Measurements from ENCODE around the gene RECK. TPM values are rescaled to one million over a fixed set of nuclear protein-coding genes. Genes with fewer than 3 reads are reported as not detected.
"Not testable (repeated sequence)": the region's sequence is repeated elsewhere in the genome, so short reads cannot be mapped to it uniquely, and the experiment has no call there.

Gene RECK
- total RNA-seq, 1 experiment from 2014 or later = 13.2 TPM

DNA sequence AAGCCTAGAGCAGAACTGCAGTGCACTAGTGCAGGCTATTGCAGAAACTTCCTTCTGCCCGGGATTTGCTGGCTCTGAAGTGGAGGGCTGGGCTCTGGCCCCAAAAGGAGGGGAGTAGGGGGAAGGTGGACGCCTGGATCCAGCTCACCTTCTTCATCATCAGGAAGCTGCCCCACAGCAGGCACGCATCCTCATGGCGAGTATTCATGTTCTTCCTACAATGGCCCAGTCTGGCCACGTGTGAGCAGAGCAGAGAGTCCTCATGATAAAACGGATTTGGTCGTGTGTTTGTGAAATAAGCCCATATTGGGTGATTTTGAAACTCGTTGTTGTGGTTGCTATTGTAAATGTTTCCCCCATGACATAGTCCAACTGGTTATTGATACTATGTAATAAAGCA is 91.6 kb downstream of the RECK start:
- no peaks in the 10 kb centered on the region for H3K9me3 ChIP-seq (ENCODE audit: control insufficient read depth, insufficient read depth, low read depth, low read length)
- CTCF ChIA-PET = no interaction called here
- H3K36me3 ChIP-seq (ENCODE audit: control insufficient read depth, insufficient read depth, low read length) = no peaks in the 10 kb centered on the region
- DNase-seq (ENCODE audit: low read depth, low spot score) = no peak
- intact Hi-C loops (cut with micrococcal nuclease; ENCODE audit: unreplicated experiment) = no loop called here
- no TSS peak for BruUV-seq (replicated peaks)
- H3K27me3 ChIP-seq (ENCODE audit: control insufficient read depth, insufficient read depth, low read length) = no peaks in the 10 kb centered on the region
- in situ Hi-C loops (cut with HindIII; ENCODE audit: low pct_unique_long_range_greater_than_20kb, low sequenced_read_pairs) = no loop called here
- POLR2A ChIA-PET = no interaction called here
- H3K4me3 ChIP-seq (ENCODE audit: low read depth in 2 of 2, low read length in 2 of 2) = no peak overlapping the region
- H3K27ac ChIP-seq (ENCODE audit: low read length) = no peak overlapping the region
- H3K4me1 ChIP-seq (ENCODE audit: control insufficient read depth, insufficient read depth, low read length) = no peaks in the 10 kb centered on the region
- TF ChIP-seq POLR2AphosphoS5 (IDR thresholded peaks at IDR 0.05; ENCODE audit: low read depth, low read length) (no peak), TCF7L2 (IDR thresholded peaks at IDR 0.05; ENCODE audit: low read depth, low read length) (no peak), SIN3A (IDR thresholded peaks at IDR 0.05; ENCODE audit: borderline replicate concordance, insufficient read depth, low read depth, low read length) (no peak)
- no peak for ATAC-seq

DNA sequence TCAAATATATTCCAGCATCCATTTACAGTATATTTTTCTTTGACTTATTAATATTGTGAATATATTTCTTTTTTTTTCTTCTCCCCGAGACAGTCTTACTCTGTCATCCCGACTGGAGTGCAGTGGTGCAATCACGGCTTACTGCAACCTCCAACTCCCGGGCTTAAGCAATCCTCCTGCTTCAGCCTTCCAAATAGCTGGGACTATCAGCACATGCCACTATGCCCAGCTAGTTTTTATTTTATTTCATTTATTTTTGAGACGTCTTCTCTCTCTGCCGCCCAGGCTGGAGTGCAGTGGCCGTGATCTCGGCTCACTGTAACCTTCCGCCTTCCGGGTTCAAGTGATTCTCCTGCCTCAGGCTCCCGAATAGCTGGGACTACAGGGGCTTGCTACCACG is 92.4 kb downstream of the RECK start:
- ATAC-seq (no peak), DNase-seq (ENCODE audit: low read depth, low spot score) (no peak)
- ChIA-PET POLR2A (no interaction called here), CTCF (no interaction called here)
- no TSS peak for BruUV-seq (replicated peaks)
- no peaks in the 10 kb centered on the region for H3K9me3 ChIP-seq (ENCODE audit: control insufficient read depth, insufficient read depth, low read depth, low read length)
- no peaks in the 10 kb centered on the region for H3K36me3 ChIP-seq (ENCODE audit: control insufficient read depth, insufficient read depth, low read length)
- H3K27me3 ChIP-seq (ENCODE audit: control insufficient read depth, insufficient read depth, low read length) = no peaks in the 10 kb centered on the region
- H3K4me3 ChIP-seq (ENCODE audit: low read depth in 2 of 2, low read length in 2 of 2) = no peak overlapping the region
- intact Hi-C loops (cut with micrococcal nuclease; ENCODE audit: unreplicated experiment) (no loop called here), in situ Hi-C loops (cut with HindIII; ENCODE audit: low pct_unique_long_range_greater_than_20kb, low sequenced_read_pairs) (no loop called here)
- H3K4me1 ChIP-seq (ENCODE audit: control insufficient read depth, insufficient read depth, low read length) = no peaks in the 10 kb centered on the region
- TF ChIP-seq POLR2AphosphoS5 (IDR thresholded peaks at IDR 0.05; ENCODE audit: low read depth, low read length) (no peak), TCF7L2 (IDR thresholded peaks at IDR 0.05; ENCODE audit: low read depth, low read length) (no peak), SIN3A (IDR thresholded peaks at IDR 0.05; ENCODE audit: borderline replicate concordance, insufficient read depth, low read depth, low read length) (no peak)
- TF ChIP-seq, protein P1, sequence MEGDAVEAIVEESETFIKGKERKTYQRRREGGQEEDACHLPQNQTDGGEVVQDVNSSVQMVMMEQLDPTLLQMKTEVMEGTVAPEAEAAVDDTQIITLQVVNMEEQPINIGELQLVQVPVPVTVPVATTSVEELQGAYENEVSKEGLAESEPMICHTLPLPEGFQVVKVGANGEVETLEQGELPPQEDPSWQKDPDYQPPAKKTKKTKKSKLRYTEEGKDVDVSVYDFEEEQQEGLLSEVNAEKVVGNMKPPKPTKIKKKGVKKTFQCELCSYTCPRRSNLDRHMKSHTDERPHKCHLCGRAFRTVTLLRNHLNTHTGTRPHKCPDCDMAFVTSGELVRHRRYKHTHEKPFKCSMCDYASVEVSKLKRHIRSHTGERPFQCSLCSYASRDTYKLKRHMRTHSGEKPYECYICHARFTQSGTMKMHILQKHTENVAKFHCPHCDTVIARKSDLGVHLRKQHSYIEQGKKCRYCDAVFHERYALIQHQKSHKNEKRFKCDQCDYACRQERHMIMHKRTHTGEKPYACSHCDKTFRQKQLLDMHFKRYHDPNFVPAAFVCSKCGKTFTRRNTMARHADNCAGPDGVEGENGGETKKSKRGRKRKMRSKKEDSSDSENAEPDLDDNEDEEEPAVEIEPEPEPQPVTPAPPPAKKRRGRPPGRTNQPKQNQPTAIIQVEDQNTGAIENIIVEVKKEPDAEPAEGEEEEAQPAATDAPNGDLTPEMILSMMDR (IDR thresholded peaks at IDR 0.05) = no peak
- no peak overlapping the region for H3K27ac ChIP-seq (ENCODE audit: low read length)

DNA sequence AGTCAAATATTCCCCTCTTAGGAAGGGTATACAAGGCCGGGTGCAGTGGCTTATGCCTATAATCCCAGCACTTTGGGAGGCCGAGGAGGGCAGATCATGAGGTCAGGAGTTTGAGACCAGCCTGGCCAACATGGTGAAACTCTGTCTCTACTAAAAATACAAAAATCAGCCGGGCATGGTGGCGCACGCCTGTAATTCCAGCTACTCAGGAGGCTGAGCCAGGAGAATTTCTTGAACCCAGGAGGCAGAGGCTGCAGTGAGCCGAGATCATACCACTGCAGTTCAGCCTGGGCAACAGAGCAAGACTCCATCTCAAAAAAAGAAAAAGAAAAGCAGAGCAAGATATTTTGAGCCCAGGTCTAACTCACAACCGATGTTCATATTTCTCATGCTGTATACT is 95.0 kb downstream of the RECK start:
- H3K9me3 ChIP-seq (ENCODE audit: control insufficient read depth, insufficient read depth, low read depth, low read length); ATAC-seq; H3K4me1 ChIP-seq (ENCODE audit: control insufficient read depth, insufficient read depth, low read length); in situ Hi-C loops (cut with HindIII; ENCODE audit: low pct_unique_long_range_greater_than_20kb, low sequenced_read_pairs); DNase-seq (ENCODE audit: low read depth, low spot score); H3K27ac ChIP-seq (ENCODE audit: low read length); BruUV-seq (replicated peaks); CTCF ChIA-PET; H3K27me3 ChIP-seq (ENCODE audit: control insufficient read depth, insufficient read depth, low read length); intact Hi-C loops (cut with micrococcal nuclease; ENCODE audit: unreplicated experiment); H3K36me3 ChIP-seq (ENCODE audit: control insufficient read depth, insufficient read depth, low read length); H3K4me3 ChIP-seq (ENCODE audit: low read depth in 2 of 2, low read length in 2 of 2): not testable (repeated sequence)
- POLR2A ChIA-PET = interaction anchor here (0.6 kb wide), 1 partner anchor 26 kb away, joined by 6 read pairs; no protein-coding TSS in a partner anchor

DNA sequence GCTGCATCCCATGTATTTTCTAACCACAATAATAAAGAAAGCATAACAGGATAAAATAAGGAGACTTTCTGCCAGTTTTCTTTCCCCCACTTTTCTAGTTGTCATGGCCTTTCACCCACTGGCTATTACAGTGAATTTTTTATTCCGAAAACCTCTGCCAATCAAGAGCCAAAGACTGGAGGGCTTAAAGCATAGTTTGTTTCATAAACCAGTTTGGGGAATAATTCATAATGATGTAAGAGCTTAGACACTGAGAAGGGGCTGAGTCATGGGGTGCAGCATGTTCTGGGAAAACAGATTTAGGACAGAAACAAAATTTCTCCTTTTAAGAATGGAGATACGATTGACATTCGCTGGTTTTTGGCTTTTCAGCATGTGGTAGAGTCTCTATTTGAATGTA is 95.4 kb downstream of the RECK start:
- TF ChIP-seq, protein P1 (IDR thresholded peaks at IDR 0.05) = no peak
- no peak for TF ChIP-seq SIN3A (IDR thresholded peaks at IDR 0.05; ENCODE audit: borderline replicate concordance, insufficient read depth, low read depth, low read length)
- TF ChIP-seq, protein P2, sequence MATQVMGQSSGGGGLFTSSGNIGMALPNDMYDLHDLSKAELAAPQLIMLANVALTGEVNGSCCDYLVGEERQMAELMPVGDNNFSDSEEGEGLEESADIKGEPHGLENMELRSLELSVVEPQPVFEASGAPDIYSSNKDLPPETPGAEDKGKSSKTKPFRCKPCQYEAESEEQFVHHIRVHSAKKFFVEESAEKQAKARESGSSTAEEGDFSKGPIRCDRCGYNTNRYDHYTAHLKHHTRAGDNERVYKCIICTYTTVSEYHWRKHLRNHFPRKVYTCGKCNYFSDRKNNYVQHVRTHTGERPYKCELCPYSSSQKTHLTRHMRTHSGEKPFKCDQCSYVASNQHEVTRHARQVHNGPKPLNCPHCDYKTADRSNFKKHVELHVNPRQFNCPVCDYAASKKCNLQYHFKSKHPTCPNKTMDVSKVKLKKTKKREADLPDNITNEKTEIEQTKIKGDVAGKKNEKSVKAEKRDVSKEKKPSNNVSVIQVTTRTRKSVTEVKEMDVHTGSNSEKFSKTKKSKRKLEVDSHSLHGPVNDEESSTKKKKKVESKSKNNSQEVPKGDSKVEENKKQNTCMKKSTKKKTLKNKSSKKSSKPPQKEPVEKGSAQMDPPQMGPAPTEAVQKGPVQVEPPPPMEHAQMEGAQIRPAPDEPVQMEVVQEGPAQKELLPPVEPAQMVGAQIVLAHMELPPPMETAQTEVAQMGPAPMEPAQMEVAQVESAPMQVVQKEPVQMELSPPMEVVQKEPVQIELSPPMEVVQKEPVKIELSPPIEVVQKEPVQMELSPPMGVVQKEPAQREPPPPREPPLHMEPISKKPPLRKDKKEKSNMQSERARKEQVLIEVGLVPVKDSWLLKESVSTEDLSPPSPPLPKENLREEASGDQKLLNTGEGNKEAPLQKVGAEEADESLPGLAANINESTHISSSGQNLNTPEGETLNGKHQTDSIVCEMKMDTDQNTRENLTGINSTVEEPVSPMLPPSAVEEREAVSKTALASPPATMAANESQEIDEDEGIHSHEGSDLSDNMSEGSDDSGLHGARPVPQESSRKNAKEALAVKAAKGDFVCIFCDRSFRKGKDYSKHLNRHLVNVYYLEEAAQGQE (IDR thresholded peaks at IDR 0.05; ENCODE audit: insufficient read depth in 1 of 2, low read depth in 2 of 2, low read length in 1 of 2) = no peak
- no peak for TF ChIP-seq TCF7L2 (IDR thresholded peaks at IDR 0.05; ENCODE audit: low read depth, low read length)
- TF ChIP-seq POLR2AphosphoS5 (IDR thresholded peaks at IDR 0.05; ENCODE audit: low read depth, low read length) = no peak
- H3K27me3 ChIP-seq (ENCODE audit: control insufficient read depth, insufficient read depth, low read length) = peaks cover 7% of the 10 kb centered on the region
- H3K27ac ChIP-seq (ENCODE audit: low read length) = no peak overlapping the region
- intact Hi-C loops (cut with micrococcal nuclease; ENCODE audit: unreplicated experiment) (no loop called here), in situ Hi-C loops (cut with HindIII; ENCODE audit: low pct_unique_long_range_greater_than_20kb, low sequenced_read_pairs) (no loop called here)
- ATAC-seq = no peak
- no peaks in the 10 kb centered on the region for H3K36me3 ChIP-seq (ENCODE audit: control insufficient read depth, insufficient read depth, low read length)
- H3K4me1 ChIP-seq (ENCODE audit: control insufficient read depth, insufficient read depth, low read length) = peaks cover 6% of the 10 kb centered on the region
- POLR2A ChIA-PET = no interaction called here
- H3K9me3 ChIP-seq (ENCODE audit: control insufficient read depth, insufficient read depth, low read depth, low read length) = no peaks in the 10 kb centered on the region
- BruUV-seq (replicated peaks) = no TSS peak
- DNase-seq (ENCODE audit: low read depth, low spot score) = no peak
- CTCF ChIA-PET = no interaction called here
- no peak overlapping the region for H3K4me3 ChIP-seq (ENCODE audit: low read depth in 2 of 2, low read length in 2 of 2)
